H1 (cell line): ENCODE results near the gene EPHB1. TPM values are rescaled to one million over a fixed set of nuclear protein-coding genes. Genes with fewer than 3 reads are reported as not detected.

Experiments used
- FOSL1 ChIP-seq: IDR thresholded peaks from 2 replicates; pipeline ENCODE4 v1.6.1; 2011; ENCODE audit warnings: mild to moderate bottlenecking, low read depth, low read length, moderate library complexity; ENCODE audit not compliant: insufficient read depth
- TEAD4 ChIP-seq: IDR thresholded peaks from 2 replicates; pipeline ENCODE4 v1.6.1; 2012; ENCODE audit warnings: low read depth, low read length, inconsistent platforms, mixed read lengths
- polyA plus RNA-seq, 7 experiments: library from polyadenylated mRNA; depleted of rRNA in 3 of 7; stranded (reverse) in 5 of 7; unstranded in 2 of 7; fragments of >200 nt in 5 of 7; fragments of 200-250 nt in 2 of 7; gene quantifications; 1 replicate in 5 of 7; 2 replicates in 1 of 7; 4 replicates in 1 of 7; pipeline versions ENCODE4 v1.2.1 to v1.2.3, GENCODE V29; 2011 to 2013; ENCODE audit warnings: missing spikeins in 2 of 7, mixed read lengths in 2 of 7
- total RNA-seq: library from RNA; stranded (reverse); fragmentation: NEBNext Ultra II Directional; extraction: Animal tissue kit (Norgen Biotek cat#: 25700); gene quantifications from 2 replicates; pipeline ENCODE4 v1.2.1, GENCODE V29; 2021

Gene EPHB1
- total and polyA plus RNA-seq, 2 of the 8 experiments (the other 6 are each of a cell fraction or from before 2014, with no cell fraction given), result 3.5 to 5.9 TPM

- TF ChIP-seq TEAD4 (no peak), FOSL1 (no peak)
These were observed 298.1 kb downstream of the EPHB1 start (continued) for GRCh38 chr3:135093121-135093520.
